Measurements from ENCODE around the gene ATP8A1.

DNA sequence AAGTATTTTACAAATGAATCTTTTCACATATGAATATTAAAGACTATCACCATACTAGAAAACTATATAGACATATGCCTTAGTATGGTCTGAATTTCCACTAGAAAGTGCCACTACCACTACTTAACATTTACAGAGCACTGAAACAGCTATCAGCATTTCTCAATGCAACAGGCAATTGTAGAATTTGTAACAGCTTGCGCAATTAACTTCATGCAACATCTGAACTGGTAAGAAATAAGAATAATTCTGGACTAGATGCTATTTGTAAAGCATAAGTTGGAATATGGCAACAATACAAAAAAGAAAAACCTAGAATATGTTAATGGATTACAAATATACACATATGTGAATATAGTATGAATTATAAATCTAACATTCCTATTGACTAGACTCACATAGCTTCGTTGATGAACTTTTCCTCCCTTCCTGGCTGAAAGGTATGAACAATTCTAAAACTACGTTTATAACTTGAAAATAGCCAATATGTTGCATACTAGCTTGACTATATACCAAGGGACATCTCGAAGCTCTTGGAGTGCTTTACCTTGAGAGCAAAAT is 82.0 kb downstream of the ATP8A1 start:
- TF ChIP-seq CTCF (IDR thresholded peaks at IDR 0.05) (no peak), POLR2A (IDR thresholded peaks at IDR 0.05) (no peak)

Measured in prostate gland (tissue), 2 donors.